ENCODE data around the gene SPEF1.

SPEF1 gene

GRCh38 chr20:3787324-3788014 is 6.2 kb upstream of the SPEF1 start:
- DNase-seq (ENCODE audit: low read depth in 2 of 2) = no peak

- DNase-seq (ENCODE audit: low read depth in 2 of 2) = peak; percentile 78 to 84
These were observed 5.5 kb upstream of the SPEF1 start, which contains the start of gene CENPB for GRCh38 chr20:3786665-3787323. TSS of gene CENPB (minus strand) at chr20:3786740. CDS start at chr20:3786483, 257 bp downstream.

- no peak for DNase-seq (ENCODE audit: low read depth in 2 of 2)
These were observed 4.9 kb upstream of the SPEF1 start for GRCh38 chr20:3786126-3786484.

GRCh38 chr20:3785240-3786125 is 4.2 kb upstream of the SPEF1 start:
- DNase-seq (ENCODE audit: low read depth in 2 of 2) = no peak

- no peak for DNase-seq (ENCODE audit: low read depth in 2 of 2)
These were observed 3.6 kb upstream of the SPEF1 start for GRCh38 chr20:3784863-3785239.

- DNase-seq (ENCODE audit: low read depth in 2 of 2) = no peak
These were observed 3.1 kb upstream of the SPEF1 start for GRCh38 chr20:3784216-3784853.

- no peak for DNase-seq (ENCODE audit: low read depth in 2 of 2)
These were observed 2.4 kb upstream of the SPEF1 start for GRCh38 chr20:3783511-3784195.

- no peak for DNase-seq (ENCODE audit: low read depth in 2 of 2)
These were observed 1.8 kb upstream of the SPEF1 start for GRCh38 chr20:3783068-3783489.

- no peak for DNase-seq (ENCODE audit: low read depth in 2 of 2)
These were observed 1.3 kb upstream of the SPEF1 start for GRCh38 chr20:3782597-3782996.

- DNase-seq (ENCODE audit: low read depth in 2 of 2) = no peak
These were observed 2.3 kb downstream of the SPEF1 start for GRCh38 chr20:3778976-3779375.

- no peak for DNase-seq (ENCODE audit: low read depth in 2 of 2)
These were observed 3.3 kb downstream of the SPEF1 start for GRCh38 chr20:3777716-3778629.

GRCh38 chr20:3777381-3777715 is 3.9 kb downstream of the SPEF1 start:
- DNase-seq (ENCODE audit: low read depth in 2 of 2) = no peak

GRCh38 chr20:3775457-3776108 is 5.7 kb downstream of the SPEF1 start:
- no peak for DNase-seq (ENCODE audit: low read depth in 2 of 2)

- no peak for DNase-seq (ENCODE audit: low read depth in 2 of 2)
These were observed 9.6 kb downstream of the SPEF1 start for GRCh38 chr20:3771552-3772058.

- DNase-seq (ENCODE audit: low read depth in 2 of 2) = peak; percentile 53 to 60
These were observed 12.7 kb downstream of the SPEF1 start for GRCh38 chr20:3768342-3769130.

GRCh38 chr20:3767427-3768341 is 13.6 kb downstream of the SPEF1 start, which contains the start of gene ADISSP:
TSS of gene ADISSP (minus strand) at chr20:3767753. CDS start at chr20:3760100, 7,653 bp downstream.
- DNase-seq (ENCODE audit: low read depth in 2 of 2) = peak; percentile 88 to 93

GRCh38 chr20:3767110-3767426 is 14.2 kb downstream of the SPEF1 start:
- DNase-seq (ENCODE audit: low read depth in 2 of 2) = no peak

Measured in stimulated activated CD8-positive, alpha-beta memory T cell treated with anti-CD3 and anti-CD28 coated beads, Interleukin-7, amount 100 ng/mL, for 1 hour (primary cell).